Upper lobe of left lung (tissue), 4 donors: ENCODE measurements around the gene CHAD.

ENCODE experiments used
- CTCF ChIP-seq, 6 experiments: fragments of 450-650 bp in 4 of 6; fragments of 200-600 bp in 2 of 6; sonication (generic) in 2 of 6; IDR thresholded peaks; one replicate each; pipeline ENCODE4 v1.5.1; 2016 to 2019; ENCODE audit warnings: antibody characterized with exemption in 6 of 6
- POLR2A ChIP-seq, 4 donors: fragments of 450-650 bp; IDR thresholded peaks; one replicate each; pipeline ENCODE4 v1.5.1; 2016 to 2017; ENCODE audit warnings: antibody characterized with exemption in 4 of 4, mild to moderate bottlenecking in 2 of 4
- POLR2AphosphoS5 ChIP-seq, 2 donors: sonication (generic); formaldehyde crosslinking; IDR thresholded peaks; one replicate each; pipeline ENCODE4 v1.5.1; 2017; ENCODE audit warnings: antibody characterized with exemption in 2 of 2

DNA sequence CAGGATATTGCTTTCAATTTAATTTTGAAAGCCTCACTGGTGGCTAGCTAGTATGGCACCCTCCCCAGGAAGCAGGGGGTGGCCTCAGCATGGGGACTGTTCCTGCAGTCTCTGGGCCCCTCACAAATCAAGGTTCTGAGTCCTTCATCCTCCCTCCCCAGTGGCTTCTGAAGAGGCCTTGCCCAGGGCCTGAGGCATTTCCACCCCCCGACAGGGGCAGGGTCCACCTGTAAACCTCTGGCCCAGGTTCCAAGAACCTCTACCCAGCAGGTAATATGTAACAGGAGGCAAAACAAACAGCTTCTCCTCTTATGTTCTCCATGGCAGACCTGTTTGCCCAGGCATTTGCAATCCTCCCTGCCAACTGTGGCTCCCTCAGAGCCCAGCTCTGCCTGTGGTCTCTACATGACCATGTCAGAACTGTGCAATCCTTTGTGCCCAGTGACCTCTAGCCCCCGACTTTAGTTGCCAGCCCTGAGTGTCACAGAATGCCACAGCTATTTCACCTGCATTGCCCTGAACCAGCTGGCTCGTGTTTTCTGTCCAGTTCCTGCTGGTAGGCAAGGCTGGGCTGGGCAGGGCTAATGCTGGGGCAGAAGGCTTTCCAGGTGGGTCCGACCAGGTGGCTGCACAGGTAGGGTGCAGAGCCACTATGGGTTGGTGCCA, 28.4 kb downstream of the CHAD start:
- TF ChIP-seq CTCF (IDR thresholded peaks at IDR 0.05) (no peak), POLR2A (IDR thresholded peaks at IDR 0.05) (peak in 1 of 4 donors; percentile 22), POLR2AphosphoS5 (IDR thresholded peaks at IDR 0.05) (no peak)
